ENCODE measurements around the gene ITGB1BP2.
"Not testable (repeated sequence)": the region's sequence is repeated elsewhere in the genome, so short reads cannot be mapped to it uniquely, and the experiment has no call there.

Gene ITGB1BP2

DNA sequence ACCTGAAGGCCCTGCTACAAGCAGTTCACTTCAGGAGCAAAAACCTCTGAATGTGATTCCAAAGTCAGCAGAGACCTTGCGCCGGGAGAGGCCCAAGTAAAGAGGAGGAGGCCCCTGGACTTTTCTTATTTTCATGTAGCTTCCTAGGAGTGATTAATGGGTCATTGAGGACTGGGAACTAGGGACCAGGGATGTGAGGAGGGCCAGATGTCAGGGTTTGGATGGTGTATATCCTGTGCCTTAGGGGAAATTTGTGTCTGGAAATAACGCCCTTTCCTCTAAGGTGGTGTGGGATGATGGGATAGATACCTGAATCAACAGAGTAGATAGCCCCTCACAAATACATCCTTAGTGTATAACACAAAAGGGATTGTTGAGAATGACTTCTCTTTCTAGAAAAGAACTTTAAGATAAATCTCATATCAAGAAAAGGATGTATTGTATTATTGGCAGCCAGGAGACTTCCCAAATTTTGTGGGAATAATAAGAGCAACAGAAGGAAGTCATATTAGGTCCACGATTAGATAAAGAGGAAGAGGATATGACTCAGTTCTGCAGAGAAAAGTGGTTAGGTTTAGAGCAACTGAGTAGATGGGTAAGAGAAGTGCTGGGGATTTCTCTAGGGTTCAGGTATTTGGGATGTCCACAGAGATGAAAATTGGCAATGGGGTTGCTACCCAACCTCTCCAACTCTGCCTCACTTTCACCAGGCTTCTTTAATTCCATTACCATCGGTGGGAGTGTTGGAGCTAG, 1.1 kb downstream of the ITGB1BP2 start:
- DNase-seq, result no peak

DNA sequence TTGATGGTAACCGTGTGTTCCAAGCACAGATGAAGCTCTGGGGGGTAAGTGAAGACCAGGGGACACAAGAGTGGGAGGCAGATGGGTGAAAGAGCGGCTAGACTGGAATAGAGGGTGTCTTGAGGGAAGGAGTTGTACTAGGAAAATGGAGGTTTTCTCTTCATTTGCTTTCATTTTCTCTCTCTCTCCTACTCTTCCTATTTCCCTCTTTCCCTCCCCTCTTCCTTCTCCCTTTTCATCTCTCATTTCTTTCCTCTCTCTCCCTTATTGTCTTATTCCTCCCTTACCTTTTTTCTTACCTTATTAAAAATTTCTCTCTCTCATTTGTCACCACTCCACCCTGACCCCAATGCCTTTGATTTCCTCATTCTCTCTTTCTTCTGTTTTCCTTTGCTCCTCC, 3.0 kb downstream of the ITGB1BP2 start:
- no peak for DNase-seq

DNA sequence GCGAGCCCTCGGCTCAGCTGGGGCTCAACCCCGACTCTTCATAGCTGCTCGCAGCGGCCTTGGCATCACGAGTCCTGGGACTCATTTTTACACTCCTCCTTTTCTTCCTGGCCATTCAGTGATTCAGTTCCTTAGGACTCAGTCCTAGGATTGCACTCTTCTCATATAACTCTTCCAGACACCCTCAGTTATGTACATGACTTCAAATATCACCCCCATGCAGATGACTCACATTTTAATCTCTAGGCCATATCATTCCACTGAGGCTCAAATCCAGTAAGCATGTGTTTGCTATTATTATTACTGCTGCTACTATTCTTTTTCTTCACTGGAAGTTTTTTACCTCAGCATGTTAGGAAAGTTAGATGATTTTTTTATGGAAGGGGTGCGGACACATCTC, 14.4 kb downstream of the ITGB1BP2 start:
- DNase-seq, result no peak

DNA sequence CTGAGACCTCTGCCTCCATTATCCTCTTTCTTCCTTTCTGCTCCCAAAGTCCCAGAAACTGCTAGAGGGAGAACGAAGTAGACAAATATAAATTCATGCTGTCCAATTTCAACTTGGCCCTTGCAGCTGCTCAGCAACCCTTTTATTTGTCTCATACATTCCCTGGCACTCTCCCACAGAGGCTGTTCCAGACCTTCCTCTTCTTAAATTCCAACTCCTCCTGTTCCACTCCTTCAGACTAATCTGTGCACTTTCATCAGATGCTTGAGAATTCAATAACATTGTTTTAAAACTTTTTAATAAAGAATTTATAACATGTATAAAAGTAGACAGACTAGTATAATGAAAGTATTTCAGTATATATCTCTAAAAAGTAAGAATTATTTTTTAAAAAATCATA, 15.4 kb downstream of the ITGB1BP2 start:
- DNase-seq, result not testable (repeated sequence)

DNA sequence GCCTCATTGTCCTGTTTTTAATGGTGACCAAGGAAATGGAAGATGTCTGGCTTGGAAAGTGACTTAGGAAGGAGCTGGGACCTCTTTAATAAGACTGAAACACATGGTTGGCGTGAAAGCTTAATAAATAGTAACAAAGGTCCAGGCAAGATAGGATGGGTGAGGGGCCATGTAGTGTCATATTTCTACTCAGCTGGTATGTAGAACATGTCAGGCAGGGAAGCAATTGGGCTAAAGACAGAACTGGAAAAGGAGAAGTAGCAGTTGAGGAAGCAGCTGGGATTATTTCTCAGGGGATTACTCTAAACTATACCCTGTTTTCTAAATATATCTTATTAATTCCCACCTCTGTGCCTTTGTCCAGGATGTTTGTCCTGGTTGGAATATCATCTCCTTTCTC, 18.6 kb downstream of the ITGB1BP2 start:
- no peak for DNase-seq

DNA sequence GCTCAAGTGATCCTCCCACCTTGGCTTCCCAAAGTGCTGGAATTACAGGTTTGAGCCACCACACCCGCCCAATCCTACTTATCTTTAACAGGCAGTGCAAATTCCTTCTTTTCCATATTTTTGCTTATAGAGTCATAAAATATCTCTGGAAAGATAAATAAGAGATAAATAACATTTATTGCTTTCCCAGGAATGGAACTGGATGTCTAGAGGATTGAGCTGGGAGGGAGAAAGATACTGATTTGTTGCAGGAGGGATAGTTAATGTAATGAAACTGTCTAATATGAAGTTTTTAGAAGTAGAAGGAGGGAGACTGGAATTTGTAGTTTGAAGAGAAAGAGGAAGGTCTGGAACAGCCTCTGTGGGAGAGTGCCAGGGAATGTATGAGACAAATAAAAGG, 20.2 kb downstream of the ITGB1BP2 start:
- DNase-seq, result no peak

DNA sequence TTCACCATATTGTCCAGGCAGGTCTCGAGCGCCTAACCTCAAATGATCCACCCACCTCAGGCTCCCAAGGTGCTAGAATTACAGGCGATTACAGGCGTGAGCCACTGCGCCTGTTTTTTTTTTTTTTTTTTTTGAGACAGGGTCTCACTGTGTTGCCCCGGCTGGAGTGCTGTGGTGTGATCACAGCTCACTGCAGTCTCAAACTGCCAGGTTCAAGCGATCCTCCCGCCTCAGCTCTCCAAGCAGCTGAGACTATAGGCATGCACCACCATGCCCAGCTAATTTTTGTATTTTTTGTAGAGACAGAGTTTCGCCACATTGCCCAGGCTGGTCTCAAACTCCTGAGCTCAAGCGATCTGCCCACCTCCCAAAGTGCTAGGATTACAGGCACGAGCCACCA, 22.9 kb downstream of the ITGB1BP2 start:
- not testable (repeated sequence) for DNase-seq

DNA sequence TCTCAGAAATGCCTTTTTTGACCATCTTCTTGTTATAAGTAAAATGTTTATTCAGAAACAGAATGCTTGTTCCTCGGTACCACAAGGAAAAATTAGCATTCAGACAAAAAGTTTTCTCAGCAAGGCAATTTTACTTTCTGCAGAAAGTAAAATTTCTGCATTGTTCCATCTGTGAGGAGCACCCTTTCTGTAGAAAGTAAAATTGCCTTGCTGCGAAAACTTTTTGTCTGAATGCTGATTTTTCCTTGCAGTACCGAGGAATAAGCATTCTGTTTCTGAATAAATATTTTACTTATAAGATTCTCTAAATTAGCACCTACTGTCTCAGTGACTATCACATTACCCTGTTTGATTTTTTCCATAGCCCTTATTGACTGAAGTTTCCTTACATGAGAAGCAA, 24.8 kb downstream of the ITGB1BP2 start:
- no peak for DNase-seq

DNA sequence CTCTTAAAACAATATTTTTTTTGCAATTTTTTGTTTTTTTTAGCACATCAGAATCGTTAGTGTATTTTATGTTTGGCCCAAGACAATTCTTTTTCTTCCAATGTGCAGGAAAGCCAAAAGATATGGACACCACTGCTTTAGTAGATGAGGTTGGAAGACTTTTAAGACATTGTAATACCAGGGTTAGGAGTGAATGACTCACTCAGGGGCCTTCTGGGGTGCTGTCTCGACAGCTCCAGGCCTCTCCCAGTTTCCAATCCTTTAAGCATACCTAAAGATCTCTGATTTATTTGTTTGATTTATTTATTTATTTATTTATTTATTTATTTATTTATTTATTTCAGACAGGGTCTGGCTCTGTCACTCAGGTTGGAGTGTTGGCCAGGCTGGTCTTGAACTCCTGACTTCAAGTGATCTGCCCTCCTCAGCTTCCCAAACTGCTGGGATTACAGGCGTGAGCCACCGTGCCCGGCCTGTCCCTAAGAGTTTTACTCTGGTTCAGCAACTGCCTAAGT, 47.7 kb downstream of the ITGB1BP2 start:
- not testable (repeated sequence) for DNase-seq

DNA sequence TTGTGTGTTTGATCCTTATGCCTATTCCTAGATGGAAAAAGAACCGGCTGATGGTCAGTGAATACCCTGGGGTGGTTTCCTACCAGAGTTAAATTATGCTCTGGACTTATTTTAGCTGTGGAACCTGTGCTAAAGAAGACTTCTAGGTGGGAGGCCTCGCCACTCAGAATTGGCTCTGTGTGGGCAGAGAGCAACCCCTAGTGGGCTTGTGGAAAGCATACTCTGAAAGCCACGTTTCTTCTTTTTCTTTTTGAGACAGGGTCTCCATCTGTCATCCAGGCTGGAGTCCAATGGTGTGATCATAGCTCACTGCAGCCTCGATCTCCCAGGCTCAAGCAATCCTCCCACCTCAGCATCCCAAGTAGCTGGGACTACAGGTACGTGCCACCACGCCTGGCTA, 48.3 kb downstream of the ITGB1BP2 start:
- DNase-seq, result not testable (repeated sequence)

DNA sequence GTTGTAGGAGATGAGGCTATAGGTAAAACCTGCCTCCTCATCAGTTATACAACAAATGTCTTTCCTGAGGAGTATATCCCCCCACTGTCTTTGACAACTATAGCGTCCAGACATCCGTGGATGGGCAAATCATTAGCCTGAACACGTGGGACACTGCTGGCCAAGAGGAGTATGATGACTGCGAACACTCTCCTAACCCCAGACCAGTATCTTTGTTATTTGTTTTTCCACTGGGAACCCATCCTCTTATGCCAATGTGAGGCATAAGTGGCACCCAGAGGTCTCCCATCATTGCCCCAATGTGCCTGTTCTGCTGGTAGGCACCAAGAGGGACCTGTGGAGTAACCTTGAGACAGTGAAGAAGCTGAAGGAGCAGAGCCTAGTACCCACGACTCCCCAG, 50.9 kb downstream of the ITGB1BP2 start:
- DNase-seq, result not testable (repeated sequence)
